ENCODE results near the gene AGAP2.

GRCh38 chr12:57730336-57731067 lies 8.0 kb downstream of the AGAP2 start:
- no peak for TF ChIP-seq CTCF (conservative IDR thresholded peaks at IDR 0.05; ENCODE audit: low read depth, low read length)
- TF ChIP-seq EZH2 (IDR thresholded peaks at IDR 0.05; ENCODE audit: low read length, unreplicated experiment) = no peak
- TF ChIP-seq EZH2phosphoT487 (IDR thresholded peaks at IDR 0.05; ENCODE audit: borderline replicate concordance, low read length) = no peak

Data from PC-3 (cell line).